ENCODE measurements around the gene PTP4A1. TPM values are rescaled to one million over a fixed set of nuclear protein-coding genes. Genes with fewer than 3 reads are reported as not detected.

PTP4A1 gene
- total and polyA plus RNA-seq, 2 of the 13 experiments (the other 11 are each of a cell fraction or from before 2014, with no cell fraction given): 141 to 376 TPM

GRCh38 chr6:63573899-63574553, 1.7 kb downstream of the PTP4A1 start (continued):
- no peak for TF ChIP-seq NBN (conservative IDR thresholded peaks at IDR 0.05)
- TF ChIP-seq ATF7 (IDR thresholded peaks at IDR 0.05): no peak
- TF ChIP-seq ATF7 (CRISPR knock-in tag; IDR thresholded peaks at IDR 0.05): no peak
- TF ChIP-seq ZFAT (CRISPR knock-in tag; conservative IDR thresholded peaks at IDR 0.05): no peak
- TF ChIP-seq ZNF652 (CRISPR knock-in tag; IDR thresholded peaks at IDR 0.05; ENCODE audit: borderline replicate concordance, low read depth): no peak
- no peak for TF ChIP-seq STAT5B (CRISPR knock-in tag; IDR thresholded peaks at IDR 0.05)
- no peak for TF ChIP-seq NFE2 (CRISPR knock-in tag; IDR thresholded peaks at IDR 0.05)
- TF ChIP-seq SNAPC5 (CRISPR knock-in tag; IDR thresholded peaks at IDR 0.05; ENCODE audit: borderline replicate concordance): no peak
- no peak for TF ChIP-seq GRHL1 (CRISPR knock-in tag; conservative IDR thresholded peaks at IDR 0.05)
- TF ChIP-seq ARHGAP35 (CRISPR knock-in tag; IDR thresholded peaks at IDR 0.05; ENCODE audit: borderline replicate concordance): no peak
- TF ChIP-seq KDM5A (IDR thresholded peaks at IDR 0.05; ENCODE audit: borderline replicate concordance, low read length): no peak; the same call in 1 of the 2 replicates
- TF ChIP-seq ZFX (CRISPR knock-in tag; IDR thresholded peaks at IDR 0.05; ENCODE audit: low read depth): no peak
- TF ChIP-seq MEIS1 (CRISPR knock-in tag; IDR thresholded peaks at IDR 0.05; ENCODE audit: borderline replicate concordance): no peak
- no peak for TF ChIP-seq PREB (CRISPR knock-in tag; IDR thresholded peaks at IDR 0.05)
- no peak for TF ChIP-seq ZNF292 (CRISPR knock-in tag; IDR thresholded peaks at IDR 0.05; ENCODE audit: borderline replicate concordance, low read depth)
- TF ChIP-seq DBP (CRISPR knock-in tag; IDR thresholded peaks at IDR 0.05; ENCODE audit: not compliant biosample characterization): no peak
- TF ChIP-seq POGK (CRISPR knock-in tag; conservative IDR thresholded peaks at IDR 0.05): no peak
- no peak for TF ChIP-seq ZNF572 (CRISPR knock-in tag; IDR thresholded peaks at IDR 0.05)
- TF ChIP-seq ZNF800 (CRISPR knock-in tag; IDR thresholded peaks at IDR 0.05): no peak
- TF ChIP-seq ZNF138 (CRISPR knock-in tag; IDR thresholded peaks at IDR 0.05; ENCODE audit: low read depth): no peak
- TF ChIP-seq SRSF1 (optimal IDR thresholded peaks at IDR 0.05; ENCODE audit: low read depth, low read length): no peak
- TF ChIP-seq MIXL1 (CRISPR knock-in tag; IDR thresholded peaks at IDR 0.05): peak; percentile 40
- no peak for TF ChIP-seq MTA3 (CRISPR knock-in tag; IDR thresholded peaks at IDR 0.05)
- no peak for TF ChIP-seq YEATS4 (CRISPR knock-in tag; IDR thresholded peaks at IDR 0.05; ENCODE audit: borderline replicate concordance)
